Mesenchymal stem cell (in vitro differentiated cells and primary cell): Measurements from ENCODE around the gene SLC16A3.
A peak's percentile ranks its signal among the peaks of the same experiment; 100 is the strongest.

Experiments
- DNase-seq: peaks from one replicate; pipeline ENCODE4 v3.0.0-alpha.2; 2013
- H2AFZ ChIP-seq: one replicate; pipeline ENCODE4 v1.6.1; 2013; ENCODE audit warnings: low read depth, mild to moderate bottlenecking, control low read depth, inconsistent platforms, low read length, moderate library complexity
- H2AK5ac ChIP-seq: 2 replicates; pipeline ENCODE4 v1.6.1; 2013; ENCODE audit warnings: low read length, moderate library complexity, mild to moderate bottlenecking, inconsistent platforms; ENCODE audit not compliant: severe bottlenecking
- H2BK120ac ChIP-seq: one replicate; pipeline ENCODE4 v1.6.1; 2013; ENCODE audit warnings: low read depth, mild to moderate bottlenecking, inconsistent platforms, low read length, moderate library complexity
- H2BK12ac ChIP-seq, 2 experiments: one replicate each; pipeline ENCODE4 v1.6.1; 2013; ENCODE audit warnings: inconsistent platforms in 2 of 2, low read length in 2 of 2, mild to moderate bottlenecking in 2 of 2, moderate library complexity in 2 of 2, control low read depth in 1 of 2
- H2BK15ac ChIP-seq: one replicate; pipeline ENCODE4 v1.6.1; 2013; ENCODE audit warnings: mild to moderate bottlenecking, low read depth, inconsistent platforms; ENCODE audit not compliant: poor library complexity, severe bottlenecking
- H2BK5ac ChIP-seq: 2 replicates; pipeline ENCODE4 v1.6.1; 2013; ENCODE audit warnings: low read depth, mild to moderate bottlenecking, low read length, control low read depth, inconsistent platforms; ENCODE audit not compliant: poor library complexity, severe bottlenecking
- H3K14ac ChIP-seq, 2 experiments: one replicate each; pipeline ENCODE4 v1.6.1; 2013; ENCODE audit warnings: inconsistent platforms in 2 of 2, low read length in 2 of 2, control low read depth in 1 of 2, mild to moderate bottlenecking in 1 of 2, moderate library complexity in 1 of 2
- H3K18ac ChIP-seq, 2 experiments: one replicate each; pipeline ENCODE4 v1.6.1; 2013; ENCODE audit warnings: inconsistent platforms in 2 of 2, low read length in 2 of 2, control low read depth in 1 of 2, low read depth in 1 of 2, mild to moderate bottlenecking in 1 of 2
- H3K23ac ChIP-seq, 2 experiments: one replicate each; pipeline ENCODE4 v1.6.1; 2013; ENCODE audit warnings: inconsistent platforms in 2 of 2, low read length in 2 of 2, mild to moderate bottlenecking in 2 of 2, moderate library complexity in 2 of 2, control low read depth in 1 of 2
- H3K27ac ChIP-seq: 2 replicates; pipeline ENCODE4 v1.5.1; 2013; ENCODE audit warnings: mild to moderate bottlenecking, moderate library complexity, low read length, control low read depth, inconsistent platforms; ENCODE audit not compliant: poor library complexity, severe bottlenecking
- H3K27me3 ChIP-seq, 2 experiments: 2 replicates each; pipeline versions ENCODE4 v1.6.1 to v1.7.0; 2013; ENCODE audit warnings: low read length in 2 of 2, mild to moderate bottlenecking in 2 of 2, moderate library complexity in 2 of 2, control low read depth in 1 of 2, inconsistent platforms in 1 of 2; ENCODE audit not compliant: control insufficient read depth in 1 of 2, insufficient read depth in 1 of 2
- H3K36me3 ChIP-seq, 2 experiments: 2 replicates each; pipeline versions ENCODE4 v1.6.1 to v1.7.0; 2013; ENCODE audit warnings: low read length in 2 of 2, control low read depth in 1 of 2, inconsistent platforms in 1 of 2, low read depth in 1 of 2, mild to moderate bottlenecking in 1 of 2; ENCODE audit not compliant: insufficient read depth in 2 of 2, control insufficient read depth in 1 of 2
- H3K4ac ChIP-seq, 2 experiments: one replicate each; pipeline ENCODE4 v1.6.1; 2013; ENCODE audit warnings: inconsistent platforms in 2 of 2, low read length in 2 of 2, mild to moderate bottlenecking in 2 of 2, moderate library complexity in 2 of 2, control low read depth in 1 of 2, low read depth in 1 of 2
- H3K4me1 ChIP-seq: 2 replicates; pipeline ENCODE4 v1.6.1; 2013; ENCODE audit warnings: low read depth, low read length, control low read depth; ENCODE audit not compliant: control insufficient read depth, insufficient read depth
- H3K4me2 ChIP-seq: 2 replicates; pipeline ENCODE4 v1.6.1; 2013; ENCODE audit warnings: low read length, mild to moderate bottlenecking, inconsistent platforms; ENCODE audit not compliant: poor library complexity, severe bottlenecking
- H3K4me3 ChIP-seq, 2 experiments: 2 replicates each; pipeline versions ENCODE4 v1.5.1 to v1.7.0; 2013; ENCODE audit warnings: low read length in 2 of 2, mild to moderate bottlenecking in 2 of 2, control low read depth in 1 of 2, low read depth in 1 of 2; ENCODE audit not compliant: insufficient read depth in 1 of 2
- H3K79me1 ChIP-seq: replicated peaks from 2 replicates; pipeline ENCODE4 v1.6.1; 2013; ENCODE audit warnings: mild to moderate bottlenecking, control low read depth, low read length, inconsistent platforms; ENCODE audit not compliant: poor library complexity, severe bottlenecking
- H3K9ac ChIP-seq: 2 replicates; pipeline ENCODE4 v1.7.0; 2013; ENCODE audit warnings: mild to moderate bottlenecking, low read length, moderate library complexity
- H3K9me3 ChIP-seq: 2 replicates; pipeline ENCODE4 v1.7.0; 2013; ENCODE audit warnings: mild to moderate bottlenecking, low read length; ENCODE audit not compliant: control insufficient read depth
- H4K8ac ChIP-seq: one replicate; pipeline ENCODE4 v1.6.1; 2013; ENCODE audit warnings: inconsistent platforms, mild to moderate bottlenecking, low read length, moderate library complexity
- H4K91ac ChIP-seq: one replicate; pipeline ENCODE4 v1.6.1; 2013; ENCODE audit warnings: mild to moderate bottlenecking, low read length, inconsistent platforms
- WGBS: methylation state at CpG from one replicate; pipeline ENCODE4 v1.1.7; 2013; ENCODE audit warnings: mixed read lengths; 5-methylcytosine and 5-hydroxymethylcytosine counted together

Gene SLC16A3

DNA sequence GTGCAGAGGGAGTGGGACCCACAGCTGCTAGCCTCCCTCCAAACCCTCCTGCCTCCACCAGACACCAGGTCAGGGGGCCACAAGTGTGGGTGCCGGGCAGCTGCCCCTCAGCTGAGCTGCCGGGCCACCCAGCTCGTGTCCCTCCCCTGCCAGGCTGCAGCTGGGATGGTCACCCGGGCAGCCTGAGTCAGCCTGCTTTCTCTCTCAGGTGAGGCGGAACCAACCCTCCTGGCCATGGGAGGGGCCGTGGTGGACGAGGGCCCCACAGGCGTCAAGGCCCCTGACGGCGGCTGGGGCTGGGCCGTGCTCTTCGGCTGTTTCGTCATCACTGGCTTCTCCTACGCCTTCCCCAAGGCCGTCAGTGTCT lies 6.9 kb downstream of the SLC16A3 start:
- no peak overlapping the region for H3K4me2 ChIP-seq
- WGBS: 85% methylated on average over 15 of the region's 15 CpGs
- H3K4me3 ChIP-seq: no peak overlapping the region
- H4K91ac ChIP-seq: no peak overlapping the region
- no peak overlapping the region for H2AFZ ChIP-seq
- H2BK12ac ChIP-seq: no peak overlapping the region
- no peak overlapping the region for H2BK5ac ChIP-seq
- H3K14ac ChIP-seq: no peak overlapping the region
- no peaks in the 10 kb centered on the region for H3K9me3 ChIP-seq
- H2BK15ac ChIP-seq: no peak overlapping the region
- peak overlapping the region; percentile 6 for H3K27ac ChIP-seq
- peaks cover 90% of the 10 kb centered on the region for H3K4me1 ChIP-seq
- DNase-seq: no peak
- H3K79me1 ChIP-seq: peaks cover 15% of the 10 kb centered on the region
- H3K9ac ChIP-seq: no peak overlapping the region
- H3K27me3 ChIP-seq: no peaks in the 10 kb centered on the region
- no peak overlapping the region for H3K4ac ChIP-seq
- H2BK120ac ChIP-seq: no peak overlapping the region
- H2AK5ac ChIP-seq: peak overlapping the region; percentile 50
- H3K23ac ChIP-seq: peak overlapping the region in 1 of 2 experiments; percentile 67
- peaks cover 34 to 68% of the 10 kb centered on the region in 2 experiments for H3K36me3 ChIP-seq
- H4K8ac ChIP-seq: peak overlapping the region; percentile 15
- H3K18ac ChIP-seq: no peak overlapping the region

DNA sequence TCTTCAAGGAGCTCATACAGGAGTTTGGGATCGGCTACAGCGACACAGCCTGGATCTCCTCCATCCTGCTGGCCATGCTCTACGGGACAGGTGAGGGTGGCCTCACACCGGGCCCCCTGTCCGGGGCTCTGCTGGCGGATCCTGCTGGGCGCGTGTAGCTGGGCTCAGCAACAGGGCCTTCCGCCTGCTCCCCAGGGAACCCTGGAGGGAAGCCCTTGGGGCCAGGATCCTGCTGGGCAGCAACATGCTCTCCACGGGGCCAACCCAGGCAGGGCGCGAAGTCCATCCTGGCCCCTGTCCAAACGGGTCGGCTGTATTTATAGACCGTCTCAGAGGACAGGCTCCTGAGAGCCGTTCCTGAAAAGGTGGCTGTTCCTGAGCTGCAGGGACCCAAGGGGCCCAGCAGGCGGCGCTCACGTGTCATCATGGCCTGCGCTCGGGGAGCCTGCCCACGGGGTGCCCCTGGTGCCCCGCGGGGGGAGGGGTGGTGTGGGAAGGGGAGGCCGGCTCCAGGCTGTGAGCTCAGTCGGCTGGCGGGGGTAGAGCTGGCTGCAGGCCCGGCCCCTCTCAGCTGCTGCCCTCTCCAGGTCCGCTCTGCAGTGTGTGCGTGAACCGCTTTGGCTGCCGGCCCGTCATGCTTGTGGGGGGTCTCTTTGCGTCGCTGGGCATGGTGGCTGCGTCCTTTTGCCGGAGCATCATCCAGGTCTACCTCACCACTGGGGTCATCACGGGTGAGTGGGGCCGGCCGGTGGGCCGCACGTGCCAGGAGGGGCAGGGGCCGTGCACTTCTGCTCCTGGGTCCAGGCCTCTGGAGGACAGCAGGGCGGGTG lies 7.5 kb downstream of the SLC16A3 start:
- no peak overlapping the region for H2BK12ac ChIP-seq
- peaks cover 34 to 74% of the 10 kb centered on the region in 2 experiments for H3K36me3 ChIP-seq
- peak overlapping the region; percentile 50 for H2AK5ac ChIP-seq
- H3K4ac ChIP-seq: no peak overlapping the region
- H2BK15ac ChIP-seq: no peak overlapping the region
- H3K27ac ChIP-seq: peak overlapping the region; percentile 6
- no peaks in the 10 kb centered on the region for H3K9me3 ChIP-seq
- peaks cover 15% of the 10 kb centered on the region for H3K79me1 ChIP-seq
- no peak overlapping the region for H2BK120ac ChIP-seq
- H3K18ac ChIP-seq: peak overlapping the region in 1 of 2 experiments; percentile 44
- DNase-seq: peak; percentile 64
- H3K4me3 ChIP-seq: no peak overlapping the region
- no peak overlapping the region for H3K23ac ChIP-seq
- no peaks in the 10 kb centered on the region for H3K27me3 ChIP-seq
- H2AFZ ChIP-seq: no peak overlapping the region
- 65% methylated on average over 43 of the region's 44 CpGs for WGBS
- H4K91ac ChIP-seq: no peak overlapping the region
- H3K14ac ChIP-seq: no peak overlapping the region
- H4K8ac ChIP-seq: peak overlapping the region; percentile 45
- H3K4me2 ChIP-seq: peak overlapping the region; percentile 7
- peaks cover 94% of the 10 kb centered on the region for H3K4me1 ChIP-seq
- H2BK5ac ChIP-seq: no peak overlapping the region
- H3K9ac ChIP-seq: no peak overlapping the region

DNA sequence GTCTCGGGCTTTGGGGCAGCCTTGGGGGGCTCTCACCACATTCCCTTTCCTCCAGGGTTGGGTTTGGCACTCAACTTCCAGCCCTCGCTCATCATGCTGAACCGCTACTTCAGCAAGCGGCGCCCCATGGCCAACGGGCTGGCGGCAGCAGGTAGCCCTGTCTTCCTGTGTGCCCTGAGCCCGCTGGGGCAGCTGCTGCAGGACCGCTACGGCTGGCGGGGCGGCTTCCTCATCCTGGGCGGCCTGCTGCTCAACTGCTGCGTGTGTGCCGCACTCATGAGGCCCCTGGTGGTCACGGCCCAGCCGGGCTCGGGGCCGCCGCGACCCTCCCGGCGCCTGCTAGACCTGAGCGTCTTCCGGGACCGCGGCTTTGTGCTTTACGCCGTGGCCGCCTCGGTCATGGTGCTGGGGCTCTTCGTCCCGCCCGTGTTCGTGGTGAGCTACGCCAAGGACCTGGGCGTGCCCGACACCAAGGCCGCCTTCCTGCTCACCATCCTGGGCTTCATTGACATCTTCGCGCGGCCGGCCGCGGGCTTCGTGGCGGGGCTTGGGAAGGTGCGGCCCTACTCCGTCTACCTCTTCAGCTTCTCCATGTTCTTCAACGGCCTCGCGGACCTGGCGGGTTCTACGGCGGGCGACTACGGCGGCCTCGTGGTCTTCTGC lies 8.4 kb downstream of the SLC16A3 start:
- Histone ChIP-seq H3K27me3 (no peaks in the 10 kb centered on the region), H3K4me2 (no peak overlapping the region), H4K91ac (no peak overlapping the region), H3K4ac (no peak overlapping the region), H3K9ac (no peak overlapping the region), H2BK12ac (no peak overlapping the region), H3K27ac (no peak overlapping the region), H3K14ac (no peak overlapping the region), H3K23ac (no peak overlapping the region), H2AFZ (no peak overlapping the region), H3K9me3 (no peaks in the 10 kb centered on the region), H2BK15ac (no peak overlapping the region), H2BK5ac (no peak overlapping the region), H3K18ac (no peak overlapping the region), H3K36me3 (peaks cover 34 to 81% of the 10 kb centered on the region in 2 experiments), H2AK5ac (no peak overlapping the region), H3K4me1 (peaks cover 94% of the 10 kb centered on the region), H4K8ac (no peak overlapping the region), H3K79me1 (peaks cover 15% of the 10 kb centered on the region), H2BK120ac (no peak overlapping the region), H3K4me3 (no peak overlapping the region)
- no peak for DNase-seq
- 96% methylated on average over 59 of the region's 59 CpGs for WGBS

DNA sequence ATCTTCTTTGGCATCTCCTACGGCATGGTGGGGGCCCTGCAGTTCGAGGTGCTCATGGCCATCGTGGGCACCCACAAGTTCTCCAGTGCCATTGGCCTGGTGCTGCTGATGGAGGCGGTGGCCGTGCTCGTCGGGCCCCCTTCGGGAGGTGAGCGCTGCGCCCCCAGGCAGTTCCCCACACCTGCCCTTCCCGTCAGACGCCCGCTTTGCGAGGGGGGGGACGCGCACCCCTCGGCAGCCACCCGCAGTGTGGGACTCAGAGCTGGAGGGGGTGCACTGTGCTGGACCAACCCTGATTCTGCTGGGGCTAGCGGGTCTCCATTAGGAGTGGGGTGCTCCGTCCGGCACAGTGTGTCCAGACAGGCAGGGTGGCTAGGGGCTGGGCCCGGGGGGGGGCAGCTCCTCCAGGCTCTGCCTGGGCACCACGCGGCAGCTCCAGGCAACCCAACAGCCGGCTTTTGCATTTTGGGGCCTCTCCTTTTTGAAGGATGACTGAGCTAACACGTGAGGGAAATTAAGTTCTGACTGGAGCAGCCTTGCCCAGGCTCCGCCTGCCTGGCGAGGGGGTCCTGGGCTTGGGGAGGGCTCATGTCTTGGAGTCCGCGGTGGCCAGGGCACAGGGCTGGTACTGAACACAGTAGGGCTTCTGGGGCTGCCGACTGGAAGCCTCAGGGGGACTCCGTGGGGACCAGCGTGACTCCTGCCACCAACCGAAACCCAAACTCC lies 9.1 kb downstream of the SLC16A3 start:
- Histone ChIP-seq H3K9ac (no peak overlapping the region), H3K27ac (no peak overlapping the region), H2AFZ (no peak overlapping the region), H4K8ac (no peak overlapping the region), H3K14ac (no peak overlapping the region), H3K18ac (no peak overlapping the region), H3K4me2 (no peak overlapping the region), H2BK15ac (peak overlapping the region; percentile 1), H3K79me1 (peaks cover 15% of the 10 kb centered on the region), H3K4me3 (no peak overlapping the region), H2AK5ac (peak overlapping the region; percentile 35), H2BK5ac (no peak overlapping the region), H3K4me1 (peaks cover 93% of the 10 kb centered on the region), H2BK120ac (no peak overlapping the region), H2BK12ac (no peak overlapping the region), H3K36me3 (peaks cover 40 to 87% of the 10 kb centered on the region in 2 experiments), H4K91ac (no peak overlapping the region), H3K23ac (no peak overlapping the region), H3K9me3 (no peaks in the 10 kb centered on the region), H3K27me3 (no peaks in the 10 kb centered on the region), H3K4ac (no peak overlapping the region)
- WGBS: 90% methylated on average over 34 of the region's 34 CpGs
- DNase-seq: no peak
